ENCODE results near the gene RRP1B. TPM values are rescaled to one million over a fixed set of nuclear protein-coding genes. Genes with fewer than 3 reads are reported as not detected.
"Not testable (repeated sequence)": the region's sequence is repeated elsewhere in the genome, so short reads cannot be mapped to it uniquely, and the experiment has no call there.

Gene RRP1B
- total and polyA plus RNA-seq, 4 donors, result 13.1 to 25.8 (median 21.7) TPM

DNA sequence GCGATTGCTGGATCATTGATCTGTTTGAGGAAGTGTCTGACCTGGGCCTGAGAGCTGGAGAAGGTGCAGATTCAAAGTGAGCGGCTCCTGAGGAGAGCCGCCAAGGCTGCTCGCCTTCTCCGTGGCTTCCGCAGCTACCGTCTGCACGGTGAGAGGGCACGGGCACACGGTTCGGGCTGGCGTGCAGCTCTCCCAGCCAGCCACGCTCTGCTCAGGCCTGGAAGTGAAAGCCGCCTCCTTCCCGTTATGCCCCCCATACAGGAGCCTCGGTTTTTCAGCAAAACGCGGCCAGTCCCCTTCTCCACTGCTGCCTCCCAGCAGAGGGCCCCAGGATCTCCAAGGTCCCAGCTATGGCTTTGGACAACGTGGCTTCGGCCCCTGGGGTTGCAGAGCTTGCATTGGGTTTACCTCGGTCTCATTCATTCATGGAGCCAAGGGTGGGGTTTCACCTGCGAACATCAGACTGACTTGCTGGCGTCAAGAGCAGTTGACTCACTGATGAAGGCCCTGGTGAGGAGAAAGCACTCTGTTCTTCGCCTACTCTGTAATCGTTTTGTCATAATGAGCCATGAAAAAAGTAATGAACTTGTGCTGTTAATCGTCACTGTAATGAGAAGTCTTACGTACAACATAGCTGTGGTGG is 35.2 kb downstream of the RRP1B start:
- WGBS (ENCODE audit: insufficient coverage), result 94% methylated on average over 23 of the region's 27 CpGs
- Histone ChIP-seq H3K4me1 (ENCODE audit: control insufficient read depth, insufficient read depth, low read length) (peaks cover 5% of the 10 kb centered on the region), H3K4me3 (ENCODE audit: low read depth, low read length) (no peak overlapping the region), H3K27me3 (ENCODE audit: control insufficient read depth, insufficient read depth, low read length) (no peaks in the 10 kb centered on the region), H3K9me3 (ENCODE audit: control insufficient read depth, insufficient read depth, low read length) (no peaks in the 10 kb centered on the region), H3K27ac (ENCODE audit: low read depth, low read length) (no peak overlapping the region), H3K36me3 (ENCODE audit: control insufficient read depth, insufficient read depth, low read length) (peaks cover 60% of the 10 kb centered on the region)
- DNase-seq (ENCODE audit: low read depth in 4 of 6, low spot score in 6 of 6), result peak in 1 of 6 donors; percentile 53

GRCh38 chr21:43696214-43696613 is 36.9 kb downstream of the RRP1B start:
- Histone ChIP-seq H3K4me3 (ENCODE audit: low read depth, low read length) (no peak overlapping the region), H3K27ac (ENCODE audit: low read depth, low read length) (no peak overlapping the region), H3K4me1 (ENCODE audit: control insufficient read depth, insufficient read depth, low read length) (peaks cover 21% of the 10 kb centered on the region), H3K36me3 (ENCODE audit: control insufficient read depth, insufficient read depth, low read length) (peaks cover 44% of the 10 kb centered on the region), H3K9me3 (ENCODE audit: control insufficient read depth, insufficient read depth, low read length) (no peaks in the 10 kb centered on the region), H3K27me3 (ENCODE audit: control insufficient read depth, insufficient read depth, low read length) (no peaks in the 10 kb centered on the region)
- WGBS (ENCODE audit: insufficient coverage), result 97% methylated on average over 14 of the region's 17 CpGs
- no peak for DNase-seq (ENCODE audit: low read depth in 4 of 6, low spot score in 6 of 6)

DNA sequence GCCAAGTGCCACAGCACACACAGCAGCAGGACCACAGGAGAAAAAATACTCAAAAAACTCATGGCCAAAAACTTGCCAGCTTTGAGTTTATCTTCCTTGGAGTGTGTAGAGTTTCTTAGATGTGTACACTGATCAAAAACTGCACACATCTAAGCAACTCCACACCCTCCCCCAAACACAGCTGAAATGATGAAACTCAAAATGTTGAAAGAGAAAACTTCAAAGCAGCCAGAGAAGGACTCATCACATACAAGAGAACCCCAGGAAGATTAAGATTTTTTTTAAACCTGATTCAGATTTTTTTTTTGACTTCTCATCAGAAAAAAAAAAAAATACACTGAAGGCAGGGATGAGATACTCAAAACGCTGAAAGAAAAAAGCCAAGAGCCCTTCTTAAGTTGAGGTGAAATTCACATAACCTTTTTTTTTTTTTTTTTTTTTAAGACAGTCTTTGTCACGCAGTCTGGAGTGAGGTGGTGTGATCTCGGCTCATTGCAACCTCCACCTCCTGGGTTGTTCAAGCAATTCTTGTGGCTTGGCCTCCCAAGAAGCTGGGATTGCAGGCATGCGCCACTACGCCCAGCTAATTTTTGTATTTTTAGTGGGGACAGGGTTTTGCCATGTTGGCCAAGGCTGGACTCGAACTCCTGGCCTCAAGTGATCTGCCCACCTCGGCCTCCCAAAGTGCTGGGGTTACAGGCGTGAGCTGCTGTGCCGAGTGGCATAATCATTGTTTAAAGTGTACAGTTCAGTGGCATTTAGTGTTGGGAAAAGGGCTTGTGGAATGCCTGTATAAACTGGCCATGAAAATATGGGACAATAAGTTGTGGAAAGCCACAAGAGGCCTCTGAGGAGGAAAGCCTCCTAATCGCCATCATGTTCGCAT is 38.6 kb downstream of the RRP1B start:
- WGBS (ENCODE audit: insufficient coverage), result 94% methylated on average over 8 of the region's 11 CpGs
- no peak for DNase-seq (ENCODE audit: low read depth in 4 of 6, low spot score in 6 of 6)
- H3K9me3 ChIP-seq (ENCODE audit: control insufficient read depth, insufficient read depth, low read length), result no peaks in the 10 kb centered on the region
- no peak overlapping the region for H3K27ac ChIP-seq (ENCODE audit: low read depth, low read length)
- H3K36me3 ChIP-seq (ENCODE audit: control insufficient read depth, insufficient read depth, low read length), result peaks cover 28% of the 10 kb centered on the region
- no peaks in the 10 kb centered on the region for H3K27me3 ChIP-seq (ENCODE audit: control insufficient read depth, insufficient read depth, low read length)
- peaks cover 36% of the 10 kb centered on the region for H3K4me1 ChIP-seq (ENCODE audit: control insufficient read depth, insufficient read depth, low read length)
- H3K4me3 ChIP-seq (ENCODE audit: low read depth, low read length), result no peak overlapping the region

- WGBS (ENCODE audit: insufficient coverage), result 94% methylated on average over 3 of the region's 5 CpGs
- Histone ChIP-seq H3K4me1 (ENCODE audit: control insufficient read depth, insufficient read depth, low read length) (peaks cover 41% of the 10 kb centered on the region), H3K36me3 (ENCODE audit: control insufficient read depth, insufficient read depth, low read length) (peaks cover 15% of the 10 kb centered on the region), H3K27ac (ENCODE audit: low read depth, low read length) (peak overlapping the region; percentile 79)
- H3K4me3 ChIP-seq (ENCODE audit: low read depth, low read length); H3K9me3 ChIP-seq (ENCODE audit: control insufficient read depth, insufficient read depth, low read length); H3K27me3 ChIP-seq (ENCODE audit: control insufficient read depth, insufficient read depth, low read length); DNase-seq (ENCODE audit: low read depth in 4 of 6, low spot score in 6 of 6): not testable (repeated sequence)
These were observed 40.1 kb downstream of the RRP1B start for GRCh38 chr21:43699492-43699777.

DNA sequence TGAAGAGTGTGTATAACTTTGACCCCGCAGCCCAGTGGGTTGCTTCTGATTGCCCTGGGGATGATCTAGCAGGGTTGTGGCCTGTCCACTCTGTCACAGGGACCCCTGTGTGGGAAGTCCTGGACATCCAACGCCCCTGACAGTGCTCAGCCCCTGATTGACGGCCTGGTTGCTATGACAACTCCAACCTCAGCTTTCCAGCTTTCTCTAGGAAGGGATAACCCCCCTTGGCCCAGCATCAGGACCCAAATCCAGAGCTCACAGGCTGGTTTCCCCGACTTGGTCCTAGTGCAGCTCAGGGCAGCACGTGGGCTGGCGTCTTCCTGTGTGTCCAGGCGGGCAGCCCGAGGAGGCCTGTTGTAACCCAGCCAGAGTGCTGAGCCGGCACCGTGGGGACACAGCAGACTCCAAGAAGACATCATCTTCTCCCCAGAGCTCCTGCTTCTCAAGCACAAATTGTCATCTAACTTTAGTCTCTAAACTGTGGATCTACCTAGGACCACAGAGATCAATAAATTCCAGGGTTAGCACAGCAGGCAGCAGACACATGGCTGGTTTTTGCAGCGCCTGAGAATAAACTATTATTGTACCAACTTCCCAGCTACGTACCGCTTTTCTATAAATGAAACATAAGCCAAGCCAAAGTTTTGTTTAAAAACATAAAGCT is 40.7 kb downstream of the RRP1B start:
- DNase-seq (ENCODE audit: low read depth in 4 of 6, low spot score in 6 of 6), result peak in 2 of 6 donors; percentile 7 to 59
- Histone ChIP-seq H3K4me1 (ENCODE audit: control insufficient read depth, insufficient read depth, low read length) (peaks cover 41% of the 10 kb centered on the region), H3K36me3 (ENCODE audit: control insufficient read depth, insufficient read depth, low read length) (peaks cover 11% of the 10 kb centered on the region)

DNA sequence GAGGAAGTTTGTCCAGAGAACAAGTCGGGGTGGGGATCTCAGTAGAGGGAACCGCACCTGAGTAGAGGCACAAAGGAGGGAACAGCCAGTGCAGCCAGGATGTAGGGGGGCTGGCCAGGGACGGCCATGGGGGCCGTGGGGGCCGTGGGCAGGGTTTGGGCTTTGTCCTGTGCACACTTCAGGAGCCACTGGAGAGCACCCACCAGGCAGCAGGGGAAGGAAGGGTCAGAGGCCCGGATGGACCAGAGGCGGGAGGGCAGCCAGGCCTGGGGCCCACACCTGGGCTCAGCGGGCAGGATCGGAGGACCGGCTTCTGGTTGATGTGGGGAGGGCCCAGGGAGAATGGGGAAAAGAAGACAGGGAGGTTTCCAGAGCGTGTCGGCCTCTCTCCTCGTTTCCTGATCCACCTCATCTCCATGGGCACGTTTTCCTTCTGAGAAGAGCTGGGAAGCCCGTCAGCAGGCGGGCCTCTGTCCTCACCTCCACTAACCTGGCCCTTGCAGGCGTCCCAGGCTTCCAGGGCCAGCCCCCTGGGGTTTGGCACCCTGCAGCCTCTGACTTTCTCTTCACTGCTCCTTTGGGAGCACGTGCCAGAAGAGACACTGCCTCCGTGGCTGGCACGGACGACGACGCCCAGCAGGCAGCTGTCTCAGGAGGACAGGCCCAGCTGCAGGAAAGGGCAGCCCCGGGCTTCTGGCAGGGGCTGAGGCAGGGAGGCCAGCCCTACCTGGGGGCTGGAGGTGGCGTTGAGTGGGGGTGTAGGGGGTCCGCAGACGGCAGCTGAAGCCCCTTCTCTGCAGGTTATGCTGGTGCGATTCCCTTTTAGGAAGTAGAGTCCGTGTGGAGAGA is 42.8 kb downstream of the RRP1B start:
- Histone ChIP-seq H3K4me3 (ENCODE audit: low read depth, low read length) (no peak overlapping the region), H3K27ac (ENCODE audit: low read depth, low read length) (peak overlapping the region; percentile 25), H3K36me3 (ENCODE audit: control insufficient read depth, insufficient read depth, low read length) (peaks cover 2% of the 10 kb centered on the region), H3K9me3 (ENCODE audit: control insufficient read depth, insufficient read depth, low read length) (no peaks in the 10 kb centered on the region), H3K4me1 (ENCODE audit: control insufficient read depth, insufficient read depth, low read length) (peaks cover 41% of the 10 kb centered on the region), H3K27me3 (ENCODE audit: control insufficient read depth, insufficient read depth, low read length) (no peaks in the 10 kb centered on the region)
- no peak for DNase-seq (ENCODE audit: low read depth in 4 of 6, low spot score in 6 of 6)
- 48% methylated on average over 21 of the region's 29 CpGs for WGBS (ENCODE audit: insufficient coverage)

More for the DNA sequence above, 40.7 kb downstream of the RRP1B start:
- H3K27me3 ChIP-seq (ENCODE audit: control insufficient read depth, insufficient read depth, low read length), result no peaks in the 10 kb centered on the region
- H3K4me3 ChIP-seq (ENCODE audit: low read depth, low read length), result no peak overlapping the region
- H3K27ac ChIP-seq (ENCODE audit: low read depth, low read length), result peak overlapping the region; percentile 79
- no peaks in the 10 kb centered on the region for H3K9me3 ChIP-seq (ENCODE audit: control insufficient read depth, insufficient read depth, low read length)
- WGBS (ENCODE audit: insufficient coverage), result 42% methylated on average over 11 of the region's 13 CpGs

GRCh38 chr21:43702785-43703034 is 43.4 kb downstream of the RRP1B start:
- H3K4me1 ChIP-seq (ENCODE audit: control insufficient read depth, insufficient read depth, low read length), result peaks cover 41% of the 10 kb centered on the region
- no peak overlapping the region for H3K27ac ChIP-seq (ENCODE audit: low read depth, low read length)
- 36% methylated on average over 9 of the region's 12 CpGs for WGBS (ENCODE audit: insufficient coverage)

DNA sequence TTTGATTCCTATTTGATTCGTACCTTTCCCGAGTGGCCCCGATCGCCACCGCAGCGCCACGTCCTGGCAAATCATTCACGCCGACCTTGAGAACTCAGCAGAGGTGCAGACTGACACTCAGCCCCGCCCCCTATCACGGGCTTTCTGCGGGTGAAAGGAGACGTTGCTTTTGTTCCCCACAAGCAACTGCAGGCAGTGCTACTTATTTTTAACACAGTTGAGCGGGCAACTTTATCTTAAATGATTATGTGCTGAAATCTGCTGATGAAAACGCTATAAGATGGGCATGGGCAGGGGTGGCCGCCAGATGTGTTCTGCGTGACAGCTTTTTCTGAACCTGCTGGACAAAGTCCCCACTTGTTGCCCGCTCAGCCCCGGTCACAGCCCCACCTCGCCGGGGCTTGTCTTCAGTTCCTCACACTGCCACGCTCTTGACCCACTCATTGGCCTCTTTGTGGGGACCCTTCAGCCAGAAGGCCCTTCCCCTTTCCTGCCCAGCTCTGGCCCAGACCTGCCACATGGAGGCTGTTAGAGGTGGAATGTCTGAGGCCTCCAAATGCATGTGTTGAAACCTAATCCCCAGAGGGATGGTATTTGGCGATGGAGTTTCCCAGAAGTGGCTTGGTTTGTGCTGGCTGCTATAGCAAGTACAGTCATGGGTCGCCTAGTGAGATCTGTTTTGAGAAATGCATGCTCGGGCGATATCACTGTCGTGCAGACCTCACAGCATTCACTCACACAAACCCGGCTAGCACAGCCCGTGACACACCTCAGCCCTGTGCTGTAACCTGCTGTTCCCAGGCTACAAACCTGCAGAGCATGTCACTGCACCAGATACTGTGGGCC is 43.9 kb downstream of the RRP1B start:
- Histone ChIP-seq H3K9me3 (ENCODE audit: control insufficient read depth, insufficient read depth, low read length) (no peaks in the 10 kb centered on the region), H3K4me1 (ENCODE audit: control insufficient read depth, insufficient read depth, low read length) (peaks cover 41% of the 10 kb centered on the region), H3K27me3 (ENCODE audit: control insufficient read depth, insufficient read depth, low read length) (no peaks in the 10 kb centered on the region), H3K4me3 (ENCODE audit: low read depth, low read length) (no peak overlapping the region), H3K27ac (ENCODE audit: low read depth, low read length) (peak overlapping the region; percentile 37), H3K36me3 (ENCODE audit: control insufficient read depth, insufficient read depth, low read length) (peaks cover 2% of the 10 kb centered on the region)
- peak in 2 of 6 donors; percentile 46 to 65 for DNase-seq (ENCODE audit: low read depth in 4 of 6, low spot score in 6 of 6)
- WGBS (ENCODE audit: insufficient coverage), result 30% methylated on average over 25 of the region's 29 CpGs

More at GRCh38 chr21:43702785-43703034, 43.4 kb downstream of the RRP1B start:
- Histone ChIP-seq H3K4me3 (ENCODE audit: low read depth, low read length) (no peak overlapping the region), H3K9me3 (ENCODE audit: control insufficient read depth, insufficient read depth, low read length) (no peaks in the 10 kb centered on the region), H3K36me3 (ENCODE audit: control insufficient read depth, insufficient read depth, low read length) (peaks cover 2% of the 10 kb centered on the region), H3K27me3 (ENCODE audit: control insufficient read depth, insufficient read depth, low read length) (no peaks in the 10 kb centered on the region)
- DNase-seq (ENCODE audit: low read depth in 4 of 6, low spot score in 6 of 6), result peak in 1 of 6 donors; percentile 20

Data from spinal cord (tissue), 10 donors.